H1 (cell line): ENCODE measurements around the gene MRPL17. TPM values are rescaled to one million over a fixed set of nuclear protein-coding genes. Genes with fewer than 3 reads are reported as not detected.

ENCODE experiments used
- ATF3 ChIP-seq: IDR thresholded peaks from 2 replicates; pipeline ENCODE4 v1.6.1; 2011; ENCODE audit warnings: low read depth, mild to moderate bottlenecking, low read length; ENCODE audit not compliant: insufficient read depth
- CHD7 ChIP-seq: fragments of 300-600 bp; sonication (generic); IDR thresholded peaks from 2 replicates; pipeline ENCODE4 v1.7.1; 2012; ENCODE audit warnings: low read length, moderate library complexity, mild to moderate bottlenecking, inconsistent platforms; ENCODE audit not compliant: insufficient replicate concordance
- KDM4A ChIP-seq: IDR thresholded peaks from one replicate; pipeline ENCODE4 v1.7.1; 2012; ENCODE audit warnings: low read depth, mild to moderate bottlenecking, moderate library complexity, low read length, inconsistent platforms; ENCODE audit not compliant: severe bottlenecking
- POLR2AphosphoS5 ChIP-seq: IDR thresholded peaks from 2 replicates; pipeline ENCODE4 v1.6.1; 2011; ENCODE audit warnings: low read depth, low read length
- SAP30 ChIP-seq: fragments of 300-600 bp; sonication (generic); IDR thresholded peaks from 2 replicates; pipeline ENCODE4 v1.7.1; 2012; ENCODE audit warnings: low read length, moderate library complexity, mild to moderate bottlenecking, inconsistent platforms; ENCODE audit not compliant: insufficient read depth, insufficient replicate concordance
- SIN3A ChIP-seq, 2 experiments: IDR thresholded peaks in 1 of 2; conservative IDR thresholded peaks in 1 of 2; 2 replicates each; pipeline ENCODE4 v1.6.1; 2011 to 2012; ENCODE audit warnings: low read length in 2 of 2, improper control_type of control experiment in 1 of 2, low read depth in 1 of 2, mild to moderate bottlenecking in 1 of 2
- TAF1 ChIP-seq: IDR thresholded peaks from 2 replicates; pipeline ENCODE4 v1.6.1; 2011; ENCODE audit warnings: mild to moderate bottlenecking, low read depth, low read length
- polyA plus RNA-seq, 7 experiments: library from polyadenylated mRNA; depleted of rRNA in 3 of 7; stranded (reverse) in 5 of 7; unstranded in 2 of 7; fragments of >200 nt in 5 of 7; fragments of 200-250 nt in 2 of 7; gene quantifications; 1 replicate in 5 of 7; 2 replicates in 1 of 7; 4 replicates in 1 of 7; pipeline versions ENCODE4 v1.2.1 to v1.2.3, GENCODE V29; 2011 to 2013; ENCODE audit warnings: missing spikeins in 2 of 7, mixed read lengths in 2 of 7
- total RNA-seq: library from RNA; stranded (reverse); fragmentation: NEBNext Ultra II Directional; extraction: Animal tissue kit (Norgen Biotek cat#: 25700); gene quantifications from 2 replicates; pipeline ENCODE4 v1.2.1, GENCODE V29; 2021

Gene MRPL17
- total and polyA plus RNA-seq, 2 of the 8 experiments (the other 6 are each of a cell fraction or from before 2014, with no cell fraction given), result 55.7 to 70.5 TPM

GRCh38 chr11:6655790-6656583 lies 27.2 kb downstream of the MRPL17 start, which contains the start of gene DCHS1 (continued):
- TF ChIP-seq CHD7 (no peak), SAP30 (no peak), TAF1 (no peak; the same call in 1 of the 2 replicates), KDM4A (peak; percentile 60), ATF3 (no peak), SIN3A (conservative IDR thresholded peaks at IDR 0.05 in 1 of 2, IDR thresholded peaks at IDR 0.05 in 1 of 2; ENCODE audit: low read depth in 1 of 2, low read length in 2 of 2) (0 out of 4 replicates have a peak, but pooled peaks of 1 of the 2 experiments have one; percentile 34), POLR2AphosphoS5 (no peak)
